Caki2 (cell line): Measurements from ENCODE around the gene COPZ1. TPM values are rescaled to one million over a fixed set of nuclear protein-coding genes. Genes with fewer than 3 reads are reported as not detected.
"Not testable (repeated sequence)": the region's sequence is repeated elsewhere in the genome, so short reads cannot be mapped to it uniquely, and the experiment has no call there.

Experiments used
- DNase-seq: peaks from one replicate; pipeline ENCODE4 v3.0.0-alpha.2; 2015; ENCODE audit warnings: low read depth
- in situ Hi-C: cut with HindIII; loops from 2 replicates; pipeline ENCODE4 v1.10.0; 2016; ENCODE audit warnings: low sequenced_read_pairs, low pct_unique_long_range_greater_than_20kb, mixed read lengths
- total RNA-seq: library from RNA; depleted of rRNA; stranded (reverse); fragments of >200 nt; shearing (Covaris generic); gene quantifications from 2 replicates; pipeline ENCODE4 v1.2.3, GENCODE V29; 2014; ENCODE audit warnings: low replicate concordance

Gene COPZ1
- total RNA-seq, 1 experiment from 2014 or later = 493 TPM

GRCh38 chr12:54321363-54321762 is 3.6 kb upstream of the COPZ1 start:
- in situ Hi-C loops = no loop called here

GRCh38 chr12:54325442-54326109 is 645 bp downstream of the COPZ1 start:
- in situ Hi-C loops = not testable (repeated sequence)

More at GRCh38 chr12:54321363-54321762, 3.6 kb upstream of the COPZ1 start:
- DNase-seq = no peak

DNA sequence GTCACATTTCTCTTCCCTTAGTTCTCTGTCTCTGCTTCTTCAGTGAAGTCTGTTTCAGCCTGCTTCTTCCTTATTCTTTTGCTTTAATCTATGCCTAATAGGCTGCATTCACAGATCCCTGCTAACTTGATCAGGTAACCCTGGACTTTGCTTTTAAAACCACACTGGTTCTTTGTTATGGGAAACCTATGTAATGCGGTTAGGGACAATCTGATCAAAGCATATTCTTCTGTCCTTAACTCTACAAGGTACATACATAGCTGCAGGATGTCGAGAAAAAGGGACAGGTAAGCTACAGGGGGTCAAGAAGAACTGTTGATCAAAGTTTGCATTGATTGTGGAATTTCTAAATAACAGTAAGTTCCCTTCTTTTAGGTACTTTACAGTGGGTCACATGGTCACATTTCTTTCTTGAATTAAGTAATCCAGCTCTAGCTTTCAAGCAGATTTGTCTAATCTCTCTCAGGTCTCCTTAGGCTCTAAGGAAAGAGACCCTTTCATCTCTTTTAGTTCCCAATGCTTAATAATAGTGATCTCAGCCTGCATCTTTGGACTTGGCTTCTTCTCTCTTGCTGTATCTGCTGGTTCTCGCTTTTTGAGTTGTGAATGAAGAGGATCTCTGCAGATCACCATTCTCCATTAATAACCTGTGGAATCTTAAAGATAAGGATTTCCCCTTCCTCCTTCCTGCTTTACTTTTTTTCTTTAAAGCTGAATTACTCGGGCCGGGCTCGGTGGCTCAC is 3.8 kb downstream of the COPZ1 start:
- in situ Hi-C loops = no loop called here

More at GRCh38 chr12:54325442-54326109, 645 bp downstream of the COPZ1 start:
- peak; percentile 32 for DNase-seq

DNA sequence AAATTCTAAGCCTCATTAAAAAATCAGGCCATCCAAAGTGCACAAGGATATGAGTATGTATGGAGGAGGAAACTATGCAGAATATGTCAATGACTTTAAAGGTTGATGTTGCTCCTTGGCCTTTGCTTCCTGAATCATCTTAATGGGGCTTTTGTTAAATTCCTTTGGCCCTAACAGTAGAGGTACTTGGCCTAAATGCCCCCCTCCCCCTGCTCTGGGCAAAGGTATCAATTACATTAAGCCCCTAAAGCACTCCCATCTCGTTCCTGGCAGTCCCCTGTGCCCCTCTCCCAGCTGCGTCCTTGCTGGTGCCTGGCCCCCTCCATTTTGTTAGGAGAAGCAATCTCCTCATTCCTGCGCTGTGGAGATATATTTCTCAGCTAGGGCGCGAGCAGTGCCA is 4.8 kb downstream of the COPZ1 start:
- in situ Hi-C loops = no loop called here
- DNase-seq = no peak

More for the DNA sequence above, 3.8 kb downstream of the COPZ1 start:
- DNase-seq = no peak

GRCh38 chr12:54330442-54330841 is 5.5 kb downstream of the COPZ1 start:
- in situ Hi-C loops = no loop called here
- DNase-seq = no peak

DNA sequence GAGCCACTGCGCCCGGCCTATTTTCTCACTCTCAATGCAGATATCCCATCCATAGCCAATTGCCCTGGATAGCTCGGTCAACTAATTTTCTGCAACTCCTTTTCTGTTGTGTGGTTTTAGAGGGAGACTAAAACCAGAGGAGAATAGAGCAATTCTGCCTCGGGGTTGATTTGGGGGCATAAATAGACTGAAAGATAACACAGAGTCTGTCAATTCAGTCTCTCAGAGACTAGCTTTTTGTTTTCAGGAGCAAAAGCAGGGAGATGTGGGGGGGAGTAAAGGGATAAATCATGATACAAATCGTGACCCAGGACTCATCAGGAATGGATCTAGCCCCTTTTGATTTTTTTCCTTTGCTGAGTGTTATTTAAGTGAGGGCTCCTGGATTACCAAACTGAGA is 6.5 kb downstream of the COPZ1 start:
- DNase-seq = no peak
- in situ Hi-C loops = no loop called here

DNA sequence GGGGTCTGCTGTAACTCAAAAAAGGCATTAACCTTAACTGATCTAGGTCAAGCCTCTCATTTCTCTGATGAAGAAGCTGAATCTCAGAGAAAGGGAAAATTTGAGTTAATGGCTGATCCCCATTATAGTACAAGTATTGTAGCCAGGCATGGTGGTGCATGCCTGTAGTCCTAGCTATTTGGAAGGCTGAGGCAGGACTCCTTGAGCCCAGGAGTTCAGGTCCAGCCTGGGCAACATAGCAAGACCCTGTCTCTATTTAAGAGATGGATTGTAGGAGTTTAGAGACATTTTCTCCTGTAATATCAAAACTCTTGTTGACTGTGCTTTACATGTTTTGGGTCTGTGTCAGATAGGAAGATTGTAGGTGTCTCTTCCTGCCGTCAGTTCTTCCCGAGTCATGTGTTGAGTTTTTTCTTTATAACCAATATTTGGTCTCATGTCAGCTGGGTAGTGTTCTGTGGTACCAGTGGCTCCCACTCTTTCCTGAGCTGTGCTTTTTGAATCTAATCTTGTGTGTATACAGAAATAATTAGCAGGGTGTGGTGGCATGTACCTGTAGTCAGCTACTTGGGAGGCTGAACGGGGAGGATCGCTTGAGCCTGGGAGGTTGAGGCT is 8.6 kb downstream of the COPZ1 start:
- no peak for DNase-seq
- in situ Hi-C loops = no loop called here

DNA sequence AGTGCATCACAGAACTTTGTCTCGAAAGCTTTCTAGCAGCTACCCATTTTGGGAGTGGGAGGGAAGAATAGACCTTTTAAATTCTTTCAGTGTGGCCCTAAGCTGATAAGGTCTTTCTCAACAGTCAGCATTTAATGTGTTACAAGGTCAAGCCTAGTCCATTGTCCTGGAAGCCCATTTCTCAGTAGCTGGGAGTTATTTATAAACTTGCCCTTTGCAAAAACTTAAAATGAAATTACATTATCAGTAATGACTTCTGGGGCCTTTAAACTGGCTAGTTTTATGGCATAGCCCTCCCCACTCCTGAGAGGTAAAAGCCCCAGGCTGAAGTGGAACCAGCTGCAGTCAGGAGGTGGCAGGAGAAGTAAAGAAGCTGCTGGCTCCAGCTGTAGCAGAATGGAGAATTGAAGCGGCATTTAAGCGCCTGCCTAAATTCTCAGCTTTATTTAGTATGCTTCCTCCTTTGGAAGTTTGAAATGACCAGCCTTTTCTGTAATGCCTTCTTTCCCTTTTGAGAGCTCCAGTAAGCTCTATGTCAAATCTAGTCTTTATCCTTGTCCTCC is 12.4 kb downstream of the COPZ1 start:
- in situ Hi-C loops = no loop called here
- DNase-seq = no peak

- in situ Hi-C loops = no loop called here
- DNase-seq = no peak
These were observed 13.1 kb downstream of the COPZ1 start for GRCh38 chr12:54337854-54338650.

GRCh38 chr12:54338698-54339296 is 13.9 kb downstream of the COPZ1 start:
- no peak for DNase-seq
- in situ Hi-C loops = no loop called here

GRCh38 chr12:54340846-54341245 is 15.9 kb downstream of the COPZ1 start:
- in situ Hi-C loops = no loop called here

GRCh38 chr12:54341378-54342300 is 16.7 kb downstream of the COPZ1 start:
- in situ Hi-C loops = no loop called here
- no peak for DNase-seq

More at GRCh38 chr12:54340846-54341245, 15.9 kb downstream of the COPZ1 start:
- DNase-seq = no peak

DNA sequence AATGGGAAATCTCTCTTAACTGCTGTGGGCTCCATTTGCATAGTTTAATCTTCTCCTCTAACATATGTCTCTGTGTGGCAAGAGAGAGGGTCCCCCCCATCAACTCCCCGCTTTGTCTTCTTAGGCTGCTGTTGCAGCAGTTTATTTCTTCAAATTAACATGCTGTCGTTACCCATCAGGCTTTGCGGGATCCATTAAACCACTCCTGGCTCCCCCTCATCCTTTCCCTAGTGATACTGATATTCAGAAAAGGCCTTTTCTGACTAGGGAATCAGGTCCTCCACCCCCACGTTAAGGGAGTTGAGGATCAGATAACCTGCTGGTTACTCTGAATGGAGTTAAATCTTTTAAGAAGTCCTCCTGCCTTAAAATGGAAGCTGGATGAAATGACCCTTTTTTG is 24.1 kb downstream of the COPZ1 start:
- DNase-seq = no peak
- in situ Hi-C loops = no loop called here

GRCh38 chr12:54349679-54350078 is 24.7 kb downstream of the COPZ1 start:
- in situ Hi-C loops = no loop called here
- DNase-seq = no peak

- DNase-seq = no peak
- in situ Hi-C loops = no loop called here
These were observed 25.8 kb downstream of the COPZ1 start for GRCh38 chr12:54350743-54351142.

GRCh38 chr12:54351341-54351740 is 26.4 kb downstream of the COPZ1 start:
- in situ Hi-C loops = no loop called here

DNA sequence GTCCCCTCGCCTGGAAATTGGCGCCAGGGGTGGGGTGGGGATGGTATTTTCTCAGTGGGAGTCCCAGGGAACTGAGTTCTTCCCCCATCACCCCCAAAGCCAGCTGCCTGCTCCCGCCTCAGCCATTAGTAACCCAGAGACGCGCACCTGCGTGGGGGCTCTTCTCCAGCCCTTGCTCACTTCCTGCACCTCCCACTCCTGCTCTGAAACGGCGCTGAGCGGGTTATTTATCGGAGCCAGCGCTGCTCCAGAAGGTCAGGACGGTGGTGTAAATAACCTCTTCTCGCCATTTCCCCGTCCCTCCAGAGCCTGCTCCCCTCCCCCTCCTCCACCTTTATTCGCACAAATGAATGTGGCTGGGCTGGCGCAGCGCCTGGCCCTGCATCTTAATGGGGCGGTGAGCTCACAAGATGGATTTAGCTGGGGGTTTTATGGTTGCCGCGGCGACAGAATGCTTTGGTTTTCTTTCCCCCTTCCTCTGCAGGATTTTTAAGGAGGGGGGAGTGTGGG is 27.1 kb downstream of the COPZ1 start:
- in situ Hi-C loops = no loop called here

More at GRCh38 chr12:54351341-54351740, 26.4 kb downstream of the COPZ1 start:
- no peak for DNase-seq

More for the DNA sequence above, 27.1 kb downstream of the COPZ1 start:
- no peak for DNase-seq
